HG02763 (cell line): ENCODE data around the gene BOD1.

Source experiments
- ATAC-seq: cut with Tn5 transposase; IDR thresholded peaks from one replicate; pipeline ENCODE4 v1.9.1; 2021; ENCODE audit warnings: mild to moderate bottlenecking, moderate library complexity; ENCODE audit not compliant: unreplicated experiment

Gene BOD1

GRCh38 chr5:173581408-173582215 lies 34.8 kb downstream of the BOD1 start:
- ATAC-seq, result no peak

- ATAC-seq, result no peak
Measured at GRCh38 chr5:173578947-173579615, 37.4 kb downstream of the BOD1 start.

GRCh38 chr5:173577817-173578216 lies 38.6 kb downstream of the BOD1 start:
- no peak for ATAC-seq

- ATAC-seq, result no peak
Measured at GRCh38 chr5:173577166-173577565, 39.3 kb downstream of the BOD1 start.

GRCh38 chr5:173575985-173576384 lies 40.5 kb downstream of the BOD1 start:
- ATAC-seq, result no peak

GRCh38 chr5:173574983-173575382 lies 41.5 kb downstream of the BOD1 start:
- no peak for ATAC-seq

DNA sequence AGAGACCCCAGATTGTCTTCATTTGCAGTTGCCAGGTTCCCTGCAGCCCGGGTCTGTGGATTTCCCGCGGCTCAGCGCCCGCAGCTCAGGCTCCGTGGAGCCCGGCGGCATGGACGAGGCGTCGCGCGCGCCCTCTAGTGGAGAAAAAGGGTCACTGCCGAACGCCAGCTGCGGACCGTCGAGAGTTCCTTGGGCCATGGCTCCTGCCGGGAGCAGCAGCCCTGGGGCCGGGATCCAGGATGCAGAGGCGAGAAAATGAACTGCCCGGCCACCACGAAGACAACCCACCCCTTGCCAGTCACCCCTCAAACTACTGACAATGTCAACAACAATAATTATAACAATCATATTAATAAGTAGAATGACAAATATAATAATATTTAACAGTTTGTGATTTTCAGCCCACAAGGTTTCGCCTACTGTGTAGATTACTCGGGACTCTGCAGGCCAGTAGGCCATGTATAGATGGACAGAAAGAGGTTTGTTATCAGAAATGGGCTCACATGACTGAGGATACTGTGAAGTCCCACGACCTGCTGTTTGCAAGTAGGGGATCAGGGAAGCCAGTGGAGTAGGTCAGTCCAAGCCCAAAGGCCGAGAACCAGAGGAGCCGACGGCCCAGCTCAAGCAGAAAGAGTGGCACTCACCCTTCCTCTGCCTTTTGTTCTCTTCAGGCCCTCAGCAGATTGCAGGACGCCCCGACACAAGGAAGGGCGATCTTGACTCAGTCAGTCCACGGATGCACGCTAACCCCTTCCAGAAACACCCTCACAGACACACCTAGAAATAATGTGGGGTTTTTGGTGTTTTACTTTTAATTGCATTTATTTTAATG lies 43.1 kb downstream of the BOD1 start:
- ATAC-seq, result peak; percentile 57

DNA sequence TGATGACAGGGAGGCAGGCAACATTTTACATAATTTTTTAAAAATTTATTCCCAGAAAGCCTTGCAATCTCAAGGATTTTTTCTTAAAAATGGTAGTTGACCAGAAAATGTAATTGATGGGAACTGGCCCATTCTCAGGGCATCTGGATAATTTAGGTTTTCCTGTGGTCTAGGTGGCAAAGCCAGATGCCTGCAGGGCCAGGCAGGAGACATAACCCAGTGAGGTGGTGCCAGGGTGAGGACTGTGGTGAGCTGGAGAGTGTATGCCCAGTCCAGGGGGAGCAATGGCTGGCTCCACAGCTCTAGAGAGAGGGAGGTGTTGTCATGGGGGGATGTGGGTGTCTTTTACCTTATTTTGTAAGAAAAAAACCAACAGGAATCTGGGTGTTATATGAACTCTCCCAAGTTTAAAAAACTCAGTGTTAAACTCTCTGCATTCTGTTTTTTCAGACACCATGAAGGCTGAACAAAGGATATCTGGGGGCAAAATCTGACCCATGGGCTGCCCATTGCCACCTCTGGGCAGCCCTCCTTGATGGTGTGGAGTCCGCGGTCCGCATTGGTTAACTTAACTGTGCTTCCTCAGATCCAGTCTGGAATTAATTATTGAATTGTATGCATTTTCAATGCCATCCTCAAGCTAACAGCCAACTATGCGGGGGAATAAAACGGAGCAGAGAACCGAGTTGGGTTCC lies 43.9 kb downstream of the BOD1 start:
- no peak for ATAC-seq

GRCh38 chr5:173570321-173571090 lies 45.9 kb downstream of the BOD1 start:
- ATAC-seq, result no peak

DNA sequence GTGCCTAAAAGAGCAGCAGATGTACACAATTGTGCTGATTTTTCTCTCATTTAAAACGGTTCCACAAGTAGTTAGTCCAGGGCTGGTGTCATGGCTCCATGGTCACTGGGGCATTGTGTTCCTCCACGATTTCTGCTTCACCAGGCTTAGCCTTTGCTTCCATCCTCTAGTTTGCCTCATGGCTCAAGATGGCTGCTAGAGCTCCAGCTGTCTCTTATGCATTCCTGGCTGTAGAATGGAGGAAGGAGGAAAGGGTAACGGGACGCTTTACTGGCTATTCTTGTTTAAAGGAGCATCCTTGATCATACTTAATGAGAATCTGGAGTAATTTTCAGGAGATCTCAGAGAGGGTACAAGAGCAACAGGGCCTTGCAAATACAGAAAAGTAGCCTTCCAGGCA lies 47.7 kb downstream of the BOD1 start:
- ATAC-seq, result no peak

DNA sequence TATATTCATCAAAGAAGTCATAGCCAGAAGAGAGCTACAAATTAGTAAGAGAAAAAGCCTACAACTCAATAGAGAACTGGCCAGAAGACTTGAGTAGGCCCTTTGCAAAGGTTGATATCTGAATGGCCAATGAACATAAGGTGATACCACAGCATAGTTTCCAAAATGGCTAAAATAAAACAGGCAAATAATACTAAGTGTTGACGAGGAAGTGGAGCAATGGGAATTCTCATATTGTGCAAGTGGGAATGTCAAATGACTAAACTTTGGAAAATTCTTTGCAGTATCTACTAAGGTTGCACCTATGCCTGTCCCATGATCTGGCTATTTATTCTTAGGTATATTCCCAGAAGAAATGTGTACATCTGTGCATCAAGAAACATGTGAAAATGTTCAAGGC lies 48.3 kb downstream of the BOD1 start:
- no peak for ATAC-seq

- ATAC-seq, result no peak
Measured at GRCh38 chr5:173567548-173567947, 48.9 kb downstream of the BOD1 start.

- ATAC-seq, result no peak
Measured at GRCh38 chr5:173565491-173566072, 50.9 kb downstream of the BOD1 start.

DNA sequence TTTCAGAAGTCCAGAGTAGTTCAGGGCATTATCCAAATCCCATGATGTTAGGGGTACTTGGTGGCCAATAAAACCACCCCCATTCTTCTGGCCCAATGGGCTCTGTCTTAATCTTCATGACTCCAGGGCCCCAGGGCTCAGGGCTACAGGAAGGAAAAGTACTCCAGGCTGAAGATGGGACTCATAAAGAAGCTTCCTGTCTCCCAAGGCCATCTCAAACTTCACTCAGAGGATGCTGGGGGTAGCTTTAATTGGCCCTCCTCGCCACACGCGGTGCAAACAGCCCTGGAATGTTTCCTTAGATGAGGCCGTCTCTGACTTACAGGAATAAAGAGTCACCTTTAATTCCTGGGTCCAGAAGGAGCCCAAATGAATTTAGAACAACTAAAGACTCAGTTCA lies 52.3 kb downstream of the BOD1 start:
- no peak for ATAC-seq

GRCh38 chr5:173563246-173563645 lies 53.2 kb downstream of the BOD1 start:
- ATAC-seq, result no peak

GRCh38 chr5:173562451-173562850 lies 54.0 kb downstream of the BOD1 start:
- no peak for ATAC-seq
